MM.1S (cell line): ENCODE measurements around the gene TP63.

Source experiments
- EZH2phosphoT487 ChIP-seq: fragments of 300-600 bp; sonication (generic); IDR thresholded peaks from 2 replicates; pipeline ENCODE4 v1.6.1; 2018; ENCODE audit warnings: antibody characterized with exemption, low read length
- TF ChIP-seq, protein P1 (sequence below): fragments of 300-600 bp; sonication (generic); IDR thresholded peaks from 2 replicates; pipeline ENCODE4 v1.5.1; 2016; ENCODE audit warnings: antibody characterized with exemption, low read length, mixed read lengths

DNA sequence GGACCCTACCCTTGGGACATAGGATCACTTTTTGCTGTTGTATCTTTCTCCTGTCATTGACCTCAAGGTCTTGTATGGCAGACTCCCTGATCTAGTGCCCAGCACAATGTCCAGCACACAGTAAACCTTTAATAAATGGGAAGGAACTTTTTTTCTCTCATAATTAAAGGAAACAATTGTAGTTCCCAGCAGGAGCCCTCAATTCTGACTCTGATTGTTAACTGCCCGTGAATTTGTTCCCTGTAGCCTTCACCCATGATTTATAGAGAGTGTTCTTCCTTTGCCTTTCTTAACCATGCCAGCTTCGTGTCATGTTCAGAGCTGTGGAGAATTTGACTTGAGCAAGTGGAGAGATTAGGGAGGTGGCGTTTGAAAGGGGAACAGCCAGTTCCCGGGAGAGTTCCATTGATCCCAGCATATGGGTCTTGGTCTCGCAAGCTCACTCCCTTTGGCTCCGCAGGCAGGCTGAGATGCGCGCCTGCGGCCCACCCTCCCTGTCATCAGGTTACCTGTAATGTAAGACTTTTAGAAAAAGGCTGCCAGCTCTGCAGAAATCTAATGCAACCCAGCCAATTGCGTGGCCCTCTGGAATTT is 182.6 kb downstream of the TP63 start:
- TF ChIP-seq, protein P1, sequence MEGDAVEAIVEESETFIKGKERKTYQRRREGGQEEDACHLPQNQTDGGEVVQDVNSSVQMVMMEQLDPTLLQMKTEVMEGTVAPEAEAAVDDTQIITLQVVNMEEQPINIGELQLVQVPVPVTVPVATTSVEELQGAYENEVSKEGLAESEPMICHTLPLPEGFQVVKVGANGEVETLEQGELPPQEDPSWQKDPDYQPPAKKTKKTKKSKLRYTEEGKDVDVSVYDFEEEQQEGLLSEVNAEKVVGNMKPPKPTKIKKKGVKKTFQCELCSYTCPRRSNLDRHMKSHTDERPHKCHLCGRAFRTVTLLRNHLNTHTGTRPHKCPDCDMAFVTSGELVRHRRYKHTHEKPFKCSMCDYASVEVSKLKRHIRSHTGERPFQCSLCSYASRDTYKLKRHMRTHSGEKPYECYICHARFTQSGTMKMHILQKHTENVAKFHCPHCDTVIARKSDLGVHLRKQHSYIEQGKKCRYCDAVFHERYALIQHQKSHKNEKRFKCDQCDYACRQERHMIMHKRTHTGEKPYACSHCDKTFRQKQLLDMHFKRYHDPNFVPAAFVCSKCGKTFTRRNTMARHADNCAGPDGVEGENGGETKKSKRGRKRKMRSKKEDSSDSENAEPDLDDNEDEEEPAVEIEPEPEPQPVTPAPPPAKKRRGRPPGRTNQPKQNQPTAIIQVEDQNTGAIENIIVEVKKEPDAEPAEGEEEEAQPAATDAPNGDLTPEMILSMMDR: no peak
- TF ChIP-seq EZH2phosphoT487: no peak
